GM21737 (cell line): ENCODE measurements around the gene UGT2B11.
"Not testable (repeated sequence)": the region's sequence is repeated elsewhere in the genome, so short reads cannot be mapped to it uniquely, and the experiment has no call there.

ENCODE experiments used
- ATAC-seq: cut with Tn5 transposase; IDR thresholded peaks from one replicate; pipeline ENCODE4 v1.9.1; 2021; ENCODE audit warnings: mild to moderate bottlenecking, moderate library complexity; ENCODE audit not compliant: unreplicated experiment

UGT2B11 gene

GRCh38 chr4:69214716-69215115 is at the start of gene UGT2B11:
Gene UGT2B11, minus strand, starts transcription at chr4:69214748. Its CDS starts 26 bp downstream, at chr4:69214722.
- ATAC-seq: no peak

GRCh38 chr4:69253147-69253772 is 38.7 kb upstream of the UGT2B11 start:
- not testable (repeated sequence) for ATAC-seq

- ATAC-seq: not testable (repeated sequence)
Observed at GRCh38 chr4:69250884-69251283, 36.3 kb upstream of the UGT2B11 start.

GRCh38 chr4:69242562-69243240 is 28.2 kb upstream of the UGT2B11 start:
- ATAC-seq: not testable (repeated sequence)

- ATAC-seq: not testable (repeated sequence)
Observed at GRCh38 chr4:69241746-69242145, 27.2 kb upstream of the UGT2B11 start.

GRCh38 chr4:69240787-69241186 is 26.2 kb upstream of the UGT2B11 start:
- ATAC-seq: not testable (repeated sequence)

GRCh38 chr4:69239557-69240168 is 25.1 kb upstream of the UGT2B11 start:
- no peak for ATAC-seq

- no peak for ATAC-seq
Observed at GRCh38 chr4:69239092-69239491, 24.5 kb upstream of the UGT2B11 start.

- ATAC-seq: no peak
Observed at GRCh38 chr4:69224891-69225290, 10.3 kb upstream of the UGT2B11 start.

- not testable (repeated sequence) for ATAC-seq
Observed at GRCh38 chr4:69223277-69223676, 8.7 kb upstream of the UGT2B11 start.

- ATAC-seq: not testable (repeated sequence)
Observed at GRCh38 chr4:69218491-69218890, 3.9 kb upstream of the UGT2B11 start.

GRCh38 chr4:69210911-69211310 is 3.6 kb downstream of the UGT2B11 start:
- no peak for ATAC-seq

- not testable (repeated sequence) for ATAC-seq
Observed at GRCh38 chr4:69198506-69198905, 16.0 kb downstream of the UGT2B11 start.

GRCh38 chr4:69196209-69196965 is 18.2 kb downstream of the UGT2B11 start:
- ATAC-seq: no peak

- ATAC-seq: no peak
Observed at GRCh38 chr4:69194166-69194565, 20.4 kb downstream of the UGT2B11 start.

GRCh38 chr4:69191905-69192304 is 22.6 kb downstream of the UGT2B11 start:
- ATAC-seq: not testable (repeated sequence)

- ATAC-seq: not testable (repeated sequence)
Observed at GRCh38 chr4:69190621-69191020, 23.9 kb downstream of the UGT2B11 start.

- ATAC-seq: not testable (repeated sequence)
Observed at GRCh38 chr4:69181519-69182169, 32.9 kb downstream of the UGT2B11 start.

- not testable (repeated sequence) for ATAC-seq
Observed at GRCh38 chr4:69179817-69180216, 34.7 kb downstream of the UGT2B11 start.

GRCh38 chr4:69178751-69179205 is 35.8 kb downstream of the UGT2B11 start:
- ATAC-seq: not testable (repeated sequence)
